Lower leg skin (tissue), 3 donors: ENCODE data around the gene USP17L12.
"Not testable (repeated sequence)": the region's sequence is repeated elsewhere in the genome, so short reads cannot be mapped to it uniquely, and the experiment has no call there.

Experiments used
- CTCF ChIP-seq, 3 donors: fragments of 450-650 bp; IDR thresholded peaks; one replicate each; pipeline ENCODE4 v1.5.1; 2016; ENCODE audit warnings: antibody characterized with exemption in 3 of 3, mild to moderate bottlenecking in 3 of 3, moderate library complexity in 2 of 3
- POLR2A ChIP-seq, 2 donors: fragments of 450-650 bp; IDR thresholded peaks; one replicate each; pipeline ENCODE4 v1.6.1; 2016 to 2017; ENCODE audit warnings: antibody characterized with exemption in 2 of 2, mild to moderate bottlenecking in 1 of 2, moderate library complexity in 1 of 2

- not testable (repeated sequence) for TF ChIP-seq CTCF, POLR2A (IDR thresholded peaks at IDR 0.05)
These were observed 42.6 kb downstream of the USP17L12 start, which contains the start of gene USP17L21 for GRCh38 chr4:9262572-9262971.
